Liver (tissue), 3 donors: Measurements from ENCODE around the gene RMND1.

Experiments used
- EGR1 ChIP-seq, 2 donors: IDR thresholded peaks; 2 replicates each; pipeline ENCODE4 v1.6.1; 2016 to 2018; ENCODE audit warnings: antibody characterized with exemption in 2 of 2, low read depth in 2 of 2
- JUND ChIP-seq, 2 donors: IDR thresholded peaks; 2 replicates each; pipeline ENCODE4 v1.6.1; 2016; ENCODE audit warnings: antibody characterized with exemption in 2 of 2
- RAD21 ChIP-seq, 2 donors: IDR thresholded peaks; 2 replicates each; pipeline ENCODE4 v1.6.1; 2016; ENCODE audit warnings: antibody characterized with exemption in 2 of 2, mild to moderate bottlenecking in 2 of 2
- TAF1 ChIP-seq: conservative IDR thresholded peaks from 2 replicates; pipeline ENCODE4 v1.6.1; 2016; ENCODE audit warnings: antibody characterized with exemption, mild to moderate bottlenecking
- TF ChIP-seq, protein P1 (sequence below): fragments of 150-350 bp; IDR thresholded peaks from 2 replicates; pipeline ENCODE4 v1.5.1; 2017; ENCODE audit warnings: improper control_type of control experiment, low read depth, low read length; ENCODE audit not compliant: missing input control
- donor health status: healthy.
- donor health status: healthy.

- TF ChIP-seq, protein P1, sequence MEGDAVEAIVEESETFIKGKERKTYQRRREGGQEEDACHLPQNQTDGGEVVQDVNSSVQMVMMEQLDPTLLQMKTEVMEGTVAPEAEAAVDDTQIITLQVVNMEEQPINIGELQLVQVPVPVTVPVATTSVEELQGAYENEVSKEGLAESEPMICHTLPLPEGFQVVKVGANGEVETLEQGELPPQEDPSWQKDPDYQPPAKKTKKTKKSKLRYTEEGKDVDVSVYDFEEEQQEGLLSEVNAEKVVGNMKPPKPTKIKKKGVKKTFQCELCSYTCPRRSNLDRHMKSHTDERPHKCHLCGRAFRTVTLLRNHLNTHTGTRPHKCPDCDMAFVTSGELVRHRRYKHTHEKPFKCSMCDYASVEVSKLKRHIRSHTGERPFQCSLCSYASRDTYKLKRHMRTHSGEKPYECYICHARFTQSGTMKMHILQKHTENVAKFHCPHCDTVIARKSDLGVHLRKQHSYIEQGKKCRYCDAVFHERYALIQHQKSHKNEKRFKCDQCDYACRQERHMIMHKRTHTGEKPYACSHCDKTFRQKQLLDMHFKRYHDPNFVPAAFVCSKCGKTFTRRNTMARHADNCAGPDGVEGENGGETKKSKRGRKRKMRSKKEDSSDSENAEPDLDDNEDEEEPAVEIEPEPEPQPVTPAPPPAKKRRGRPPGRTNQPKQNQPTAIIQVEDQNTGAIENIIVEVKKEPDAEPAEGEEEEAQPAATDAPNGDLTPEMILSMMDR: no peak
- TF ChIP-seq TAF1 (no peak), EGR1 (IDR thresholded peaks at IDR 0.05; ENCODE audit: low read depth in 2 of 2) (no peak), RAD21 (IDR thresholded peaks at IDR 0.05) (no peak), JUND (IDR thresholded peaks at IDR 0.05) (no peak)
Observed at GRCh38 chr6:151409260-151409659, 42.7 kb downstream of the RMND1 start.
